Panc1 (cell line): ENCODE data around the gene TMEM212.

Experiments used
- POLR2AphosphoS5 ChIP-seq: IDR thresholded peaks from 2 replicates; pipeline ENCODE4 v1.6.1; 2012; ENCODE audit warnings: mild to moderate bottlenecking, low read depth, low read length, moderate library complexity
- TF ChIP-seq, protein P1 (sequence below): fragments of 450-650 bp; IDR thresholded peaks from 2 replicates; pipeline ENCODE4 v1.5.1; 2017; ENCODE audit warnings: mild to moderate bottlenecking
- TF ChIP-seq, protein P2 (sequence below), 2 experiments: IDR thresholded peaks; 2 replicates each; pipeline ENCODE4 v1.6.1; 2011 to 2012; ENCODE audit warnings: low read depth in 2 of 2, control low read depth in 1 of 2, low read length in 1 of 2, mild to moderate bottlenecking in 1 of 2, moderate library complexity in 1 of 2; ENCODE audit not compliant: insufficient read depth in 1 of 2

- TF ChIP-seq, protein P1, sequence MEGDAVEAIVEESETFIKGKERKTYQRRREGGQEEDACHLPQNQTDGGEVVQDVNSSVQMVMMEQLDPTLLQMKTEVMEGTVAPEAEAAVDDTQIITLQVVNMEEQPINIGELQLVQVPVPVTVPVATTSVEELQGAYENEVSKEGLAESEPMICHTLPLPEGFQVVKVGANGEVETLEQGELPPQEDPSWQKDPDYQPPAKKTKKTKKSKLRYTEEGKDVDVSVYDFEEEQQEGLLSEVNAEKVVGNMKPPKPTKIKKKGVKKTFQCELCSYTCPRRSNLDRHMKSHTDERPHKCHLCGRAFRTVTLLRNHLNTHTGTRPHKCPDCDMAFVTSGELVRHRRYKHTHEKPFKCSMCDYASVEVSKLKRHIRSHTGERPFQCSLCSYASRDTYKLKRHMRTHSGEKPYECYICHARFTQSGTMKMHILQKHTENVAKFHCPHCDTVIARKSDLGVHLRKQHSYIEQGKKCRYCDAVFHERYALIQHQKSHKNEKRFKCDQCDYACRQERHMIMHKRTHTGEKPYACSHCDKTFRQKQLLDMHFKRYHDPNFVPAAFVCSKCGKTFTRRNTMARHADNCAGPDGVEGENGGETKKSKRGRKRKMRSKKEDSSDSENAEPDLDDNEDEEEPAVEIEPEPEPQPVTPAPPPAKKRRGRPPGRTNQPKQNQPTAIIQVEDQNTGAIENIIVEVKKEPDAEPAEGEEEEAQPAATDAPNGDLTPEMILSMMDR, result no peak
- no peak for TF ChIP-seq POLR2AphosphoS5
- TF ChIP-seq, protein P2, sequence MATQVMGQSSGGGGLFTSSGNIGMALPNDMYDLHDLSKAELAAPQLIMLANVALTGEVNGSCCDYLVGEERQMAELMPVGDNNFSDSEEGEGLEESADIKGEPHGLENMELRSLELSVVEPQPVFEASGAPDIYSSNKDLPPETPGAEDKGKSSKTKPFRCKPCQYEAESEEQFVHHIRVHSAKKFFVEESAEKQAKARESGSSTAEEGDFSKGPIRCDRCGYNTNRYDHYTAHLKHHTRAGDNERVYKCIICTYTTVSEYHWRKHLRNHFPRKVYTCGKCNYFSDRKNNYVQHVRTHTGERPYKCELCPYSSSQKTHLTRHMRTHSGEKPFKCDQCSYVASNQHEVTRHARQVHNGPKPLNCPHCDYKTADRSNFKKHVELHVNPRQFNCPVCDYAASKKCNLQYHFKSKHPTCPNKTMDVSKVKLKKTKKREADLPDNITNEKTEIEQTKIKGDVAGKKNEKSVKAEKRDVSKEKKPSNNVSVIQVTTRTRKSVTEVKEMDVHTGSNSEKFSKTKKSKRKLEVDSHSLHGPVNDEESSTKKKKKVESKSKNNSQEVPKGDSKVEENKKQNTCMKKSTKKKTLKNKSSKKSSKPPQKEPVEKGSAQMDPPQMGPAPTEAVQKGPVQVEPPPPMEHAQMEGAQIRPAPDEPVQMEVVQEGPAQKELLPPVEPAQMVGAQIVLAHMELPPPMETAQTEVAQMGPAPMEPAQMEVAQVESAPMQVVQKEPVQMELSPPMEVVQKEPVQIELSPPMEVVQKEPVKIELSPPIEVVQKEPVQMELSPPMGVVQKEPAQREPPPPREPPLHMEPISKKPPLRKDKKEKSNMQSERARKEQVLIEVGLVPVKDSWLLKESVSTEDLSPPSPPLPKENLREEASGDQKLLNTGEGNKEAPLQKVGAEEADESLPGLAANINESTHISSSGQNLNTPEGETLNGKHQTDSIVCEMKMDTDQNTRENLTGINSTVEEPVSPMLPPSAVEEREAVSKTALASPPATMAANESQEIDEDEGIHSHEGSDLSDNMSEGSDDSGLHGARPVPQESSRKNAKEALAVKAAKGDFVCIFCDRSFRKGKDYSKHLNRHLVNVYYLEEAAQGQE (IDR thresholded peaks at IDR 0.05; ENCODE audit: insufficient read depth in 1 of 2, low read depth in 2 of 2, low read length in 1 of 2), result no peak
These were observed 37.5 kb upstream of the TMEM212 start for GRCh38 chr3:171805687-171806086.
